DOHH2 (cell line): ENCODE measurements around the gene AP3D1.
"Not testable (repeated sequence)": the region's sequence is repeated elsewhere in the genome, so short reads cannot be mapped to it uniquely, and the experiment has no call there.

Source experiments
- H3F3A ChIP-seq: fragments of 200-600 bp; sonication (generic), shearing (Covaris generic); 2 replicates; pipeline ENCODE4 v1.6.0; 2016; ENCODE audit warnings: antibody characterized with exemption, mild to moderate bottlenecking; ENCODE audit not compliant: control insufficient read depth, insufficient read depth
- H3K27ac ChIP-seq: fragments of 200-600 bp; sonication (generic); 2 replicates; pipeline ENCODE4 v1.5.1; 2014; ENCODE audit warnings: low read depth, mild to moderate bottlenecking, low read length, moderate library complexity
- H3K27me3 ChIP-seq: fragments of 200-600 bp; sonication (generic); 2 replicates; pipeline ENCODE4 v1.6.1; 2014; ENCODE audit warnings: mild to moderate bottlenecking, low read length, mixed read lengths; ENCODE audit not compliant: control insufficient read depth
- H3K36me3 ChIP-seq: fragments of 200-600 bp; sonication (generic); 2 replicates; pipeline ENCODE4 v1.6.1; 2014; ENCODE audit warnings: mild to moderate bottlenecking, low read length, moderate library complexity, mixed read lengths; ENCODE audit not compliant: control insufficient read depth
- H3K4me1 ChIP-seq: fragments of 200-600 bp; sonication (generic); 2 replicates; pipeline ENCODE4 v1.6.1; 2014; ENCODE audit warnings: mild to moderate bottlenecking, low read length, mixed read lengths; ENCODE audit not compliant: control insufficient read depth
- H3K4me2 ChIP-seq: fragments of 200-600 bp; sonication (generic); 2 replicates; pipeline ENCODE4 v1.6.0; 2014; ENCODE audit warnings: mild to moderate bottlenecking, low read length, moderate library complexity
- H3K4me3 ChIP-seq: fragments of 200-600 bp; sonication (generic); 2 replicates; pipeline ENCODE4 v1.5.1; 2014; ENCODE audit warnings: mild to moderate bottlenecking, low read length, mixed read lengths
- H3K79me2 ChIP-seq: fragments of 200-600 bp; sonication (generic); 2 replicates; pipeline ENCODE4 v1.6.1; 2014; ENCODE audit warnings: mild to moderate bottlenecking, low read length, mixed read lengths; ENCODE audit not compliant: control insufficient read depth
- H3K9me2 ChIP-seq: fragments of 200-600 bp; sonication (generic); replicated peaks from 2 replicates; pipeline ENCODE4 v1.6.1; 2014; ENCODE audit warnings: mild to moderate bottlenecking, low read length, mixed read lengths; ENCODE audit not compliant: control insufficient read depth
- H3K9me3 ChIP-seq: fragments of 200-600 bp; sonication (generic); 2 replicates; pipeline ENCODE4 v1.6.1; 2014; ENCODE audit warnings: antibody characterized with exemption, low read length, mixed read lengths; ENCODE audit not compliant: control insufficient read depth, insufficient read depth
- H4K20me1 ChIP-seq: fragments of 200-600 bp; sonication (generic); 2 replicates; pipeline ENCODE4 v1.6.0; 2014; ENCODE audit warnings: low read depth, mild to moderate bottlenecking, antibody characterized with exemption, low read length, moderate library complexity; ENCODE audit not compliant: control insufficient read depth, insufficient read depth
- CTCF ChIP-seq: fragments of 200-600 bp; sonication (generic); IDR thresholded peaks from one replicate; pipeline ENCODE4 v1.5.1; 2014; ENCODE audit warnings: antibody characterized with exemption, mild to moderate bottlenecking, low read depth, low read length; ENCODE audit not compliant: poor library complexity, severe bottlenecking
- EZH2phosphoT487 ChIP-seq: fragments of 200-600 bp; sonication (generic); IDR thresholded peaks from 2 replicates; pipeline ENCODE4 v1.6.1; 2017; ENCODE audit warnings: borderline replicate concordance, mild to moderate bottlenecking, antibody characterized with exemption, low read length, moderate library complexity, mixed read lengths

The AP3D1 gene

GRCh38 chr19:2132191-2132590, 19.2 kb downstream of the AP3D1 start:
- Histone ChIP-seq H3K79me2 (no peaks in the 10 kb centered on the region; the same call in 1 of the 2 replicates), H3K9me2 (no peaks in the 10 kb centered on the region), H3K4me3 (no peak overlapping the region), H3K27ac (no peak overlapping the region), H3K4me1 (no peaks in the 10 kb centered on the region), H3K27me3 (no peaks in the 10 kb centered on the region), H3K36me3 (peaks cover 35% of the 10 kb centered on the region), H4K20me1 (no peaks in the 10 kb centered on the region), H3K9me3 (no peaks in the 10 kb centered on the region), H3K4me2 (no peak overlapping the region), H3F3A (no peaks in the 10 kb centered on the region)
- no peak for TF ChIP-seq CTCF
- no peak for TF ChIP-seq EZH2phosphoT487

- H3K27me3 ChIP-seq, H3K27ac ChIP-seq, H3K4me2 ChIP-seq, H3K9me2 ChIP-seq, H3F3A ChIP-seq, H3K4me1 ChIP-seq, H3K79me2 ChIP-seq, H3K4me3 ChIP-seq, H4K20me1 ChIP-seq, H3K9me3 ChIP-seq: not testable (repeated sequence)
- peaks cover 35% of the 10 kb centered on the region for H3K36me3 ChIP-seq
Measured at GRCh38 chr19:2131012-2131975, 20.1 kb downstream of the AP3D1 start.

GRCh38 chr19:2129892-2130770, 21.2 kb downstream of the AP3D1 start:
- Histone ChIP-seq H3F3A (no peaks in the 10 kb centered on the region), H3K27me3 (no peaks in the 10 kb centered on the region), H3K36me3 (peaks cover 41% of the 10 kb centered on the region), H3K4me2 (no peak overlapping the region), H3K27ac (no peak overlapping the region), H3K9me3 (no peaks in the 10 kb centered on the region), H4K20me1 (no peaks in the 10 kb centered on the region), H3K4me3 (no peak overlapping the region), H3K4me1 (no peaks in the 10 kb centered on the region), H3K79me2 (no peaks in the 10 kb centered on the region; the same call in 1 of the 2 replicates), H3K9me2 (no peaks in the 10 kb centered on the region)
- TF ChIP-seq CTCF, result no peak
- no peak for TF ChIP-seq EZH2phosphoT487
